Sigmoid colon (tissue), 3 donors: ENCODE measurements around the gene TAF11.
"Not testable (repeated sequence)": the region's sequence is repeated elsewhere in the genome, so short reads cannot be mapped to it uniquely, and the experiment has no call there.

Source experiments
- CTCF ChIP-seq, 4 experiments: fragments of 450-650 bp in 3 of 4; fragments of 200-600 bp in 1 of 4; IDR thresholded peaks; one replicate each; pipeline ENCODE4 v1.5.1; 2016 to 2019; ENCODE audit warnings: antibody characterized with exemption in 4 of 4, mild to moderate bottlenecking in 3 of 4, moderate library complexity in 2 of 4
- POLR2A ChIP-seq, 2 donors: fragments of 450-650 bp; IDR thresholded peaks; one replicate each; pipeline ENCODE4 v1.6.1; 2016; ENCODE audit warnings: antibody characterized with exemption in 2 of 2, mild to moderate bottlenecking in 2 of 2, moderate library complexity in 2 of 2

GRCh38 chr6:34849066-34849465, 38.8 kb downstream of the TAF11 start:
- not testable (repeated sequence) for TF ChIP-seq CTCF, POLR2A (IDR thresholded peaks at IDR 0.05)
